Common myeloid progenitor, CD34-positive (primary cell): ENCODE results near the gene CALHM3.
"Not testable (repeated sequence)": the region's sequence is repeated elsewhere in the genome, so short reads cannot be mapped to it uniquely, and the experiment has no call there.

Experiments
- CTCF ChIA-PET: fragments of 350-600 bp; sonication (Branson Sonifier 250); formaldehyde crosslinking; loops from one replicate; lab custom pipeline; 2021; ENCODE audit warnings: antibody characterized with exemption; lab: Charles Lee
- POLR2A ChIA-PET: fragments of 350-600 bp; sonication (Branson Sonifier 250); formaldehyde crosslinking; loops from one replicate; lab custom pipeline; 2021; ENCODE audit warnings: antibody characterized with exemption; lab: Charles Lee
- DNase-seq, 3 donors: peaks; one replicate each; pipeline versions ENCODE4 v3.0.0 to v3.0.0-alpha.2; 2013
- H3K27ac ChIP-seq, 2 experiments: 1 replicate in 1 of 2; 2 replicates in 1 of 2; pipeline ENCODE4 v1.7.0; 2013; ENCODE audit warnings: inconsistent platforms in 2 of 2, low read length in 2 of 2, mild to moderate bottlenecking in 2 of 2, low read depth in 1 of 2, moderate library complexity in 1 of 2; ENCODE audit not compliant: severe bottlenecking in 2 of 2, insufficient read depth in 1 of 2, poor library complexity in 1 of 2
- H3K27me3 ChIP-seq, 5 experiments: replicated peaks in 2 of 5; 1 replicate in 3 of 5; 2 replicates in 2 of 5; pipeline versions ENCODE4 v1.6.1 to v1.7.0; 2013; ENCODE audit warnings: low read length in 4 of 5, mild to moderate bottlenecking in 2 of 5, moderate library complexity in 2 of 5, inconsistent platforms in 1 of 5; ENCODE audit not compliant: insufficient read depth in 5 of 5, control insufficient read depth in 4 of 5
- H3K36me3 ChIP-seq, 4 experiments: 1 replicate in 2 of 4; 2 replicates in 2 of 4; pipeline versions ENCODE4 v1.6.1 to v1.7.0; 2013; ENCODE audit warnings: low read length in 3 of 4, control low read depth in 1 of 4, mild to moderate bottlenecking in 1 of 4; ENCODE audit not compliant: control insufficient read depth in 4 of 4, insufficient read depth in 4 of 4
- H3K4me1 ChIP-seq, 4 experiments: 1 replicate in 3 of 4; 2 replicates in 1 of 4; pipeline versions ENCODE4 v1.6.1 to v1.7.1; 2013; ENCODE audit warnings: low read length in 3 of 4, mild to moderate bottlenecking in 3 of 4, control low read depth in 1 of 4, inconsistent platforms in 1 of 4, moderate library complexity in 1 of 4; ENCODE audit not compliant: control insufficient read depth in 4 of 4, insufficient read depth in 4 of 4; ENCODE audit errors: control extremely low read depth in 1 of 4
- H3K4me3 ChIP-seq, 7 experiments: 1 replicate in 4 of 7; 2 replicates in 3 of 7; pipeline versions ENCODE4 v1.5.1 to v1.7.0; 2013; ENCODE audit warnings: mild to moderate bottlenecking in 7 of 7, low read length in 6 of 7, moderate library complexity in 6 of 7, inconsistent platforms in 2 of 7, low read depth in 2 of 7, control low read depth in 1 of 7; ENCODE audit not compliant: insufficient read depth in 4 of 7, control insufficient read depth in 1 of 7; ENCODE audit errors: extremely low read depth in 1 of 7
- H3K9me3 ChIP-seq, 5 experiments: 1 replicate in 4 of 5; 2 replicates in 1 of 5; pipeline versions ENCODE4 v1.6.1 to v1.7.1; 2013; ENCODE audit warnings: low read length in 4 of 5, mild to moderate bottlenecking in 2 of 5, inconsistent platforms in 1 of 5, low read depth in 1 of 5, moderate library complexity in 1 of 5; ENCODE audit not compliant: control insufficient read depth in 4 of 5, insufficient read depth in 2 of 5; ENCODE audit errors: control extremely low read depth in 1 of 5
- WGBS: methylation state at CpG from one replicate; pipeline ENCODE4 v1.1.5; 2013; ENCODE audit not compliant: insufficient coverage; 5-methylcytosine and 5-hydroxymethylcytosine counted together

CALHM3 gene

GRCh38 chr10:103510046-103510685 is 31.1 kb upstream of the CALHM3 start:
- no peaks in the 10 kb centered on the region for H3K27me3 ChIP-seq
- no peaks in the 10 kb centered on the region for H3K9me3 ChIP-seq
- peaks cover 0 to 18% (median 4%) of the 10 kb centered on the region in 4 experiments for H3K4me1 ChIP-seq
- H3K27ac ChIP-seq, result no peak overlapping the region
- ChIA-PET POLR2A (no interaction called here), CTCF (interaction anchor here (1.2 to 2.2 kb wide), 2 partner anchors 19 to 31 kb away, joined by 3 to 12 read pairs; no protein-coding TSS in a partner anchor)
- no peak for DNase-seq
- no peaks in the 10 kb centered on the region for H3K36me3 ChIP-seq
- 99% methylated on average over 7 of the region's 8 CpGs for WGBS
- no peak overlapping the region for H3K4me3 ChIP-seq

GRCh38 chr10:103507235-103508191 is 28.5 kb upstream of the CALHM3 start:
- Histone ChIP-seq H3K27ac (no peak overlapping the region), H3K27me3 (no peaks in the 10 kb centered on the region), H3K9me3 (no peaks in the 10 kb centered on the region), H3K4me1 (peaks cover 5 to 35% (median 17%) of the 10 kb centered on the region in 4 experiments), H3K36me3 (no peaks in the 10 kb centered on the region), H3K4me3 (no peak overlapping the region)
- ChIA-PET CTCF (interaction anchor here (0.5 to 1.6 kb wide), 3 partner anchors 31 to 119 kb away, joined by 3 to 4 read pairs (median 4); no protein-coding TSS in a partner anchor), POLR2A (no interaction called here)
- DNase-seq, result no peak
- WGBS, result 88% methylated on average over 7 of the region's 10 CpGs

GRCh38 chr10:103506061-103506460 is 27.0 kb upstream of the CALHM3 start:
- DNase-seq, result no peak
- POLR2A ChIA-PET, result no interaction called here
- WGBS, result 98% methylated on average over 4 of the region's 4 CpGs
- no peak overlapping the region for H3K27ac ChIP-seq
- H3K27me3 ChIP-seq, result no peaks in the 10 kb centered on the region
- no peaks in the 10 kb centered on the region for H3K36me3 ChIP-seq
- H3K4me3 ChIP-seq, result no peak overlapping the region
- no peaks in the 10 kb centered on the region for H3K9me3 ChIP-seq
- peaks cover 5 to 37% (median 18%) of the 10 kb centered on the region in 4 experiments for H3K4me1 ChIP-seq
- CTCF ChIA-PET, result interaction anchor here (1.4 to 1.6 kb wide), 2 partner anchors 11 to 20 kb away, joined by 4 read pairs; no protein-coding TSS in a partner anchor

GRCh38 chr10:103504181-103504783 is 25.2 kb upstream of the CALHM3 start:
- Histone ChIP-seq H3K36me3 (no peaks in the 10 kb centered on the region), H3K4me3 (peak overlapping the region in 1 of 7 experiments; percentile 36), H3K27me3 (peaks cover 0 to 3% (median 0%) of the 10 kb centered on the region in 5 experiments), H3K4me1 (peaks cover 5 to 43% (median 25%) of the 10 kb centered on the region in 4 experiments), H3K9me3 (no peaks in the 10 kb centered on the region), H3K27ac (no peak overlapping the region)
- peak; percentile 56 to 80 (median 76) for DNase-seq
- ChIA-PET POLR2A (interaction anchor here (0.6 to 0.8 kb wide), 3 partner anchors 51 to 136 kb away, joined by 3 to 7 read pairs (median 3); no protein-coding TSS in a partner anchor), CTCF (interaction anchor here (0.6 to 1.6 kb wide), 3 partner anchors 18 to 32 kb away, joined by 3 to 6 read pairs (median 3); no protein-coding TSS in a partner anchor)
- WGBS, result 22% methylated on average over 6 of the region's 10 CpGs

GRCh38 chr10:103503777-103504176 is 24.7 kb upstream of the CALHM3 start:
- 98% methylated on average over 4 of the region's 6 CpGs for WGBS
- POLR2A ChIA-PET, H3K27ac ChIP-seq, DNase-seq, H3K27me3 ChIP-seq, H3K4me3 ChIP-seq, H3K9me3 ChIP-seq, H3K36me3 ChIP-seq: not testable (repeated sequence)
- CTCF ChIA-PET, result interaction anchor here (1.1 to 1.6 kb wide), 2 partner anchors 17 to 19 kb away, joined by 4 to 6 read pairs; no protein-coding TSS in a partner anchor
- peaks cover 5 to 43% (median 25%) of the 10 kb centered on the region in 4 experiments for H3K4me1 ChIP-seq

- WGBS, result 65% methylated on average over 9 of the region's 13 CpGs
- Histone ChIP-seq H3K9me3 (no peaks in the 10 kb centered on the region), H3K36me3 (no peaks in the 10 kb centered on the region), H3K27me3 (peaks cover 0 to 5% (median 0%) of the 10 kb centered on the region in 5 experiments), H3K4me1 (peaks cover 5 to 42% (median 25%) of the 10 kb centered on the region in 4 experiments), H3K4me3 (no peak overlapping the region), H3K27ac (no peak overlapping the region)
- peak in 2 of 3 donors; percentile 22 to 27 for DNase-seq
- ChIA-PET POLR2A (interaction anchor here (0.6 kb wide), 1 partner anchor 12 kb away, joined by 6 read pairs; no protein-coding TSS in a partner anchor), CTCF (interaction anchor here (1.1 to 1.4 kb wide), 2 partner anchors 11 to 17 kb away, joined by 3 to 4 read pairs; no protein-coding TSS in a partner anchor)
These were observed 24.0 kb upstream of the CALHM3 start for GRCh38 chr10:103502849-103503660.
